DLD1 (cell line): Measurements from ENCODE around the gene AKR1C4.

ENCODE experiments used
- in situ Hi-C: cut with HindIII; loops from 2 replicates; pipeline ENCODE4 v1.10.0; 2017; ENCODE audit warnings: low sequenced_read_pairs

AKR1C4 gene

GRCh38 chr10:5265139-5265538 is 68.5 kb downstream of the AKR1C4 start:
- in situ Hi-C loops = no loop called here

- in situ Hi-C loops = no loop called here
Measured at GRCh38 chr10:5266351-5266750, 69.7 kb downstream of the AKR1C4 start.

- in situ Hi-C loops = no loop called here
Measured at GRCh38 chr10:5266804-5267203, 70.2 kb downstream of the AKR1C4 start.

- in situ Hi-C loops = no loop called here
Measured at GRCh38 chr10:5268234-5268633, 71.6 kb downstream of the AKR1C4 start.
